ENCODE results near the gene FOSL2.

FOSL2 gene

DNA sequence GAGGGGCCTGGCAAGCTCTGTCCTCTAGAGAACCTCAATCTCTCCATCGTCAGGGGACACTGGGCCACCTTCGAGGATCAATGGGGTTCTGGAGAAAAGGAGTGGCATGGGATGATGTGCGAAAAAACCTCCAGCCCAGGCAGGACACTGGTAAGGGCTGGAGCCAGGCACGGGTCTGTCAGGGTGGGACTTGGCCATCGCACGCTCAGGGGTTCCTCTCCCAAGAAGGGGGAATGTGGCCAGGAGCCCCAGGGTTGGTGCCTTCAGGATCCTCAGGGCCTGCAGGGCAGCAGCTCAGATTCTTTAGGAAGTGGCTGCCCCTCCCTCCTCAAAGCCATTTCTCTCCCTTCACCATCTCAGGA, 56.4 kb downstream of the FOSL2 start:
- no peaks in the 10 kb centered on the region for H3F3A ChIP-seq (ENCODE audit: low read depth)
- no peak overlapping the region for H3K4me2 ChIP-seq (ENCODE audit: low read depth, low read length, poor library complexity, severe bottlenecking)
- TF ChIP-seq EZH2phosphoT487 (IDR thresholded peaks at IDR 0.05; ENCODE audit: borderline replicate concordance): no peak
- TF ChIP-seq, protein P1, sequence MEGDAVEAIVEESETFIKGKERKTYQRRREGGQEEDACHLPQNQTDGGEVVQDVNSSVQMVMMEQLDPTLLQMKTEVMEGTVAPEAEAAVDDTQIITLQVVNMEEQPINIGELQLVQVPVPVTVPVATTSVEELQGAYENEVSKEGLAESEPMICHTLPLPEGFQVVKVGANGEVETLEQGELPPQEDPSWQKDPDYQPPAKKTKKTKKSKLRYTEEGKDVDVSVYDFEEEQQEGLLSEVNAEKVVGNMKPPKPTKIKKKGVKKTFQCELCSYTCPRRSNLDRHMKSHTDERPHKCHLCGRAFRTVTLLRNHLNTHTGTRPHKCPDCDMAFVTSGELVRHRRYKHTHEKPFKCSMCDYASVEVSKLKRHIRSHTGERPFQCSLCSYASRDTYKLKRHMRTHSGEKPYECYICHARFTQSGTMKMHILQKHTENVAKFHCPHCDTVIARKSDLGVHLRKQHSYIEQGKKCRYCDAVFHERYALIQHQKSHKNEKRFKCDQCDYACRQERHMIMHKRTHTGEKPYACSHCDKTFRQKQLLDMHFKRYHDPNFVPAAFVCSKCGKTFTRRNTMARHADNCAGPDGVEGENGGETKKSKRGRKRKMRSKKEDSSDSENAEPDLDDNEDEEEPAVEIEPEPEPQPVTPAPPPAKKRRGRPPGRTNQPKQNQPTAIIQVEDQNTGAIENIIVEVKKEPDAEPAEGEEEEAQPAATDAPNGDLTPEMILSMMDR (conservative IDR thresholded peaks at IDR 0.05; ENCODE audit: low read length): no peak
- H2AFZ ChIP-seq (ENCODE audit: low read length): no peak overlapping the region
- H3K36me3 ChIP-seq (ENCODE audit: insufficient read depth, low read length): no peaks in the 10 kb centered on the region
- no peaks in the 10 kb centered on the region for H3K9me3 ChIP-seq (ENCODE audit: insufficient read depth, low read depth, low read length)
- no peaks in the 10 kb centered on the region for H3K27me3 ChIP-seq (ENCODE audit: insufficient read depth, low read length, poor library complexity, severe bottlenecking)
- H3K79me2 ChIP-seq (ENCODE audit: insufficient read depth, low read length): no peaks in the 10 kb centered on the region
- no peaks in the 10 kb centered on the region for H3K9me2 ChIP-seq (replicated peaks; ENCODE audit: low read depth, low read length)
- H3K4me1 ChIP-seq (ENCODE audit: insufficient read depth, low read length, poor library complexity, severe bottlenecking): peaks cover 6% of the 10 kb centered on the region
- H3K9ac ChIP-seq (ENCODE audit: low read depth, low read length, poor library complexity, severe bottlenecking): no peak overlapping the region
- no peak overlapping the region for H3K4me3 ChIP-seq (ENCODE audit: low read length, poor library complexity, severe bottlenecking)
- no peaks in the 10 kb centered on the region for H4K20me1 ChIP-seq (ENCODE audit: insufficient read depth, low read length, poor library complexity, severe bottlenecking)

DNA sequence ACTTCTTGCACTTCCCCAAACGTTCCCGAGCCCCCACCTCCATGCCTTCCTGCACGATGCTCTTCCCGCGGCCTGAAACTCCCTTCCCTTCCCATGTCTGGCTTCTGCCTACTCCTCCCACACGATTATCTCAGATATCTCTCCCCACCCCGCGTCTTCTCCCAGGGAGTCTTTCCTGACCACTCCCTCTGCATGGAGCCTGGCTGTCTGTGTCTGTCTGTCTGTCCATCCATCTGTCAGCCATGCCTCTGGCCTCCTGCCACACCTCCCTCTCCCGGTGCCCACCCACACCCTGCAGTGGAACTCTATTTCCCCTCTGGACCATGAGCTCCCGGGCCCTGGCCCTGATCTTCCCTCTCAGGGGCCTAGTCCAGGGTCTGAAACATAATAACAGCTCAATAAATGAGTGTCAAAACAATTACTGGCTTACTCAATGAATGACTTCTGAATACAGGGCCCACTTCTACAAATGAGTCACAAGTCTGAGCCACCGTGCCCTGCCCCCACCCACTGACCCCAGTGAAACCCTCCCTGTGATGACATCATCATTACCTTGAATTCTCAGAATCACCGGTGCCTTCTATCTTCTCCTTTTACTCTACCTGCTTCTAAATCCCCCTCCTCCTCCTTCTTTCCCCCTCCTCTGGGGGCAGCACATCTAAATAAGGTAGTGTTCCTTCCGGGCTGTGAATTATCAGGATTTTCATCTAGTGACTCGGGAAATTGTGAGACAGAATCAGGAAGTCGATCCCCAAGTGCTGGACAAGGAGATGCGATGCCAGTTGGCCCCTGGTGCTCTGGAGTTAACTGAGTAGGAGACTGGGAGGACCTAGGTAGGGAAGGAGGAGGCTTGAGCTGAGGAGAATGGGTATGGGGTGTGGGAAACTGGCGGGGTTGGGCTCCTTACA, 57.1 kb downstream of the FOSL2 start:
- Histone ChIP-seq H3K27me3 (ENCODE audit: insufficient read depth, low read length, poor library complexity, severe bottlenecking) (no peaks in the 10 kb centered on the region), H4K20me1 (ENCODE audit: insufficient read depth, low read length, poor library complexity, severe bottlenecking) (no peaks in the 10 kb centered on the region), H3K36me3 (ENCODE audit: insufficient read depth, low read length) (no peaks in the 10 kb centered on the region), H2AFZ (ENCODE audit: low read length) (no peak overlapping the region), H3F3A (ENCODE audit: low read depth) (no peaks in the 10 kb centered on the region), H3K4me2 (ENCODE audit: low read depth, low read length, poor library complexity, severe bottlenecking) (no peak overlapping the region), H3K9me3 (ENCODE audit: insufficient read depth, low read depth, low read length) (no peaks in the 10 kb centered on the region), H3K4me1 (ENCODE audit: insufficient read depth, low read length, poor library complexity, severe bottlenecking) (peaks cover 6% of the 10 kb centered on the region), H3K9me2 (replicated peaks; ENCODE audit: low read depth, low read length) (no peaks in the 10 kb centered on the region), H3K9ac (ENCODE audit: low read depth, low read length, poor library complexity, severe bottlenecking) (no peak overlapping the region), H3K4me3 (ENCODE audit: low read length, poor library complexity, severe bottlenecking) (no peak overlapping the region), H3K79me2 (ENCODE audit: insufficient read depth, low read length) (no peaks in the 10 kb centered on the region)
- TF ChIP-seq EZH2phosphoT487 (IDR thresholded peaks at IDR 0.05; ENCODE audit: borderline replicate concordance): no peak
- TF ChIP-seq, protein P1 (conservative IDR thresholded peaks at IDR 0.05; ENCODE audit: low read length): no peak

DNA sequence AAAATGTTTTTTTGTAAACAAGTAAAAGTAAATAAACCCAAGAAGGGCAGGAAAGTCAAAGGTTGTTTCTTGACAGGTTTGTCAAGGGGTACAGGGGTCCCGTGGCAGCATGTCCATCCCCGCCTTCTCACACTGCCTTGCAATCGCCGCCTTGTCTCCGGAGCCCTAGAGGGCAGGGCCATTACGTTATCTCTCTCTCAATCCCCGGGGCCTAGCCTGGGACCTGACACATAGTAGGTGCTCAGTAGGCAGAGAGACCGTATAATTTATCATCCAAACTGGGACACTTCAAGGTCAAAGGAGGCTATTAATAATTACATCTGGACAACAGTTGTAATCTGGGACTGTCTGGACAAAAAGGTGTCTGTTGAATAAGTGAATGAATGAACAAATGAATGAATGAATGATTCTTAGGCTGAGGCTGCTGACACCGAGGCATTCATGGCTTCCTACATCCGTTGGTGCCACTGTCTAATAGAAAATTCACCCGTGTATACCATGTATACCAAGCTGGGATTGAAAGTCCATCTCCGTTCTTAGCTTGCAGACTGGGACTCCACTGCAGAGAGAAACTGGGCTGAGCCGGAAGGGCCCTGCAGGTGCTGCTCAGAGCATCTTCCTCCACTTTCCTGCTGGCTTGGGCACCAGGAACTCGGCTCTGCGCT, 58.4 kb downstream of the FOSL2 start:
- H3K4me1 ChIP-seq (ENCODE audit: insufficient read depth, low read length, poor library complexity, severe bottlenecking): peaks cover 6% of the 10 kb centered on the region
- H3K27me3 ChIP-seq (ENCODE audit: insufficient read depth, low read length, poor library complexity, severe bottlenecking): no peaks in the 10 kb centered on the region
- no peaks in the 10 kb centered on the region for H4K20me1 ChIP-seq (ENCODE audit: insufficient read depth, low read length, poor library complexity, severe bottlenecking)
- no peak for TF ChIP-seq EZH2phosphoT487 (IDR thresholded peaks at IDR 0.05; ENCODE audit: borderline replicate concordance)
- TF ChIP-seq, protein P1 (conservative IDR thresholded peaks at IDR 0.05; ENCODE audit: low read length): no peak
- no peaks in the 10 kb centered on the region for H3K79me2 ChIP-seq (ENCODE audit: insufficient read depth, low read length)
- no peaks in the 10 kb centered on the region for H3K9me2 ChIP-seq (replicated peaks; ENCODE audit: low read depth, low read length)
- H3K36me3 ChIP-seq (ENCODE audit: insufficient read depth, low read length): no peaks in the 10 kb centered on the region
- no peaks in the 10 kb centered on the region for H3F3A ChIP-seq (ENCODE audit: low read depth)
- no peaks in the 10 kb centered on the region for H3K9me3 ChIP-seq (ENCODE audit: insufficient read depth, low read depth, low read length)
- no peak overlapping the region for H3K9ac ChIP-seq (ENCODE audit: low read depth, low read length, poor library complexity, severe bottlenecking)
- no peak overlapping the region for H2AFZ ChIP-seq (ENCODE audit: low read length)
- no peak overlapping the region for H3K4me2 ChIP-seq (ENCODE audit: low read depth, low read length, poor library complexity, severe bottlenecking)
- H3K4me3 ChIP-seq (ENCODE audit: low read length, poor library complexity, severe bottlenecking): no peak overlapping the region

Measured in Loucy (cell line).